Left renal pelvis (tissue), 4 donors: Measurements from ENCODE around the gene DNAJC24. TPM values are rescaled to one million over a fixed set of nuclear protein-coding genes. Genes with fewer than 3 reads are reported as not detected.

Source experiments
- DNase-seq, 4 donors: peaks; one replicate each; pipeline ENCODE4 v3.0.0-alpha.2; 2013; ENCODE audit warnings: low read depth in 4 of 4, low spot score in 3 of 4
- polyA plus RNA-seq, 4 donors: library from polyadenylated mRNA; unstranded; fragments of 120-200 nt; gene quantifications; one replicate each; pipeline ENCODE4 v1.2.1, GENCODE V29; 2013; ENCODE audit not compliant: insufficient read length in 4 of 4

The DNAJC24 gene
- polyA plus RNA-seq, 4 donors, result 17.6 to 28.5 (median 26.5) TPM

DNA sequence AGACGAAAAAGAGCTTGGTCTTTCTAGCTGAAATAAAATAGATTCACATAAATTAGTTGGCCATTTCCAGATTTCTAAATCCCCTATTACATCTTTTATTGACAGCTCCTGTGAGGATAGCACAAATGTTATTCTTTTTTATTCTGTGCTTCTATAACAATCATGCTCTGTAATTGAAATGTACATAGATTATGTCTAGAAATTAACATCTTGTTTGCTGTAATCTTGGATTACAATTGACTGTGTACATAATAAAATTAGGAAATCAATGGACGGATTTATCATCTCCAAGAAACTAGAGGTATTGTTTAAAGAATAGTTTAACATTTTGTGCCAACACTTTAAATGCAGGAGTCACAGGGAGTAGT, 108.5 kb downstream of the DNAJC24 start:
- no peak for DNase-seq

DNA sequence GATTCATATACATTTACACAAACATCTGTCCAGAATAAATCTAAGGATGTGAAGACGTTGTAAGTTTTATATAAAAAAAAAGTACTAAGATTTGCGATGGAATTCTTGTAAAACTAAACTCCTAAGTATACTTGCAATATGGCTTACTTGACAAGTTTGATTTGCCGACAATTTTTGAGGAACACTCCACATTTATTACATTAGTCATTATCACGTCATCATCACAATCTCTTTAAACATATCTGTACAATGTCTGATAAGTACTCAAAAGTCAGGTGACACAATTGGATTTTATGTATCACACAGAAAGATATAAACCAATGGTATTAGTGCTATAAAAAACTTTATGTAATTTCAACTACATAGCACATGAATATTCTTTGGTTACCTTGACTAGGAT, 109.4 kb downstream of the DNAJC24 start:
- DNase-seq, result no peak

DNA sequence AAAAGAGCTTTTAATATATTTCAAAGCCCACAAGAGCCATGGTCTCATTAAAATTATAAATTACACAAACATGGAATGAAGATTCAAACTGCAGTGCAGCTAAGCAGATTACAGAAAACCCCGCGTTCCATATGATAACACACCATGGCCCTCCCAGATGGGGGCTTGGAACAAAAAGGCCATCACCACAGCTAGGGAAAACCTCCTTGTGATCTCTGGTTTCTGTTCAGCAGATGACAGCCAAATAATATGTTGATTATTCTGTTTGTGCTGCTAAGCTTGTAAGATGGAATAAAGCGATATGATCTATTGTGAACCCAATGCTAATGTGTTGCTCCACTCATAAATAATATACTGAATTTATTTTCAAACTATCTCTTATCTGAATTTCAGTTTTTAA, 111.3 kb downstream of the DNAJC24 start:
- no peak for DNase-seq

Other genes with a start within 250 kb of the DNAJC24 start
- gene DCDC1, start 121 bp upstream of the DNAJC24 start, polyA plus RNA-seq, result 1 to 10 TPM in 3 of 4 donors, under 1 TPM in 1; 0.97 to 4.9 (median 4.5) TPM
- gene IMMP1L, start 139.8 kb downstream of the DNAJC24 start, polyA plus RNA-seq, result 10 to 100 TPM; 37.0 to 60.8 (median 54.7) TPM
- gene ELP4, start 139.9 kb downstream of the DNAJC24 start, polyA plus RNA-seq, result 10 to 100 TPM; 24.6 to 35.1 (median 25.8) TPM